GM12878 (cell line): ENCODE measurements around the gene LAMA2. TPM values are rescaled to one million over a fixed set of nuclear protein-coding genes. Genes with fewer than 3 reads are reported as not detected.

Source experiments
- IKZF1 ChIP-seq: fragments of 450-650 bp; conservative IDR thresholded peaks from 2 replicates; pipeline ENCODE4 v1.6.1; 2017; ENCODE audit warnings: antibody characterized with exemption, mild to moderate bottlenecking
- NFIC ChIP-seq: IDR thresholded peaks from 2 replicates; pipeline ENCODE4 v1.6.1; 2012; ENCODE audit warnings: low read depth, mild to moderate bottlenecking, inconsistent platforms, low read length, moderate library complexity
- NR2C1 ChIP-seq: fragments of 450-650 bp; IDR thresholded peaks from 2 replicates; pipeline ENCODE4 v1.6.1; 2017; ENCODE audit warnings: antibody characterized with exemption, mild to moderate bottlenecking, moderate library complexity
- RAD51 ChIP-seq: fragments of 450-650 bp; IDR thresholded peaks from 2 replicates; pipeline ENCODE4 v1.6.1; 2016; ENCODE audit warnings: moderate library complexity, mild to moderate bottlenecking, inconsistent platforms
- SP1 ChIP-seq: IDR thresholded peaks from one replicate; pipeline ENCODE4 v1.6.1; 2011; ENCODE audit warnings: low read depth, low read length
- WRNIP1 ChIP-seq: IDR thresholded peaks from 2 replicates; pipeline ENCODE4 v1.6.1; 2011; ENCODE audit warnings: low read depth, low read length, improper control_type of control experiment, borderline replicate concordance
- polyA plus RNA-seq, 11 experiments: library from polyadenylated mRNA; depleted of rRNA in 4 of 11; unstranded in 6 of 11; stranded (reverse) in 5 of 11; fragments of >200 nt; fragmentation: Nextera tagmentation in 4 of 11; fragmentation: Illumina TruSeq in 1 of 11; extraction: Ambion mirVana in 4 of 11; extraction: Trizol in 1 of 11; gene quantifications; 1 replicate in 1 of 11; 2 replicates in 10 of 11; pipeline versions ENCODE4 v1.2.1 to v1.2.3, GENCODE V29; 2011 to 2016; ENCODE audit warnings: inconsistent platforms in 2 of 11, missing spikeins in 2 of 11, low read depth in 1 of 11
- total RNA-seq, 4 experiments: library from RNA; depleted of rRNA in 3 of 4; stranded (reverse); fragments of >200 nt in 3 of 4; fragmentation: Illumina TruSeq in 1 of 4; extraction: Trizol in 1 of 4; gene quantifications; 2 replicates each; pipeline versions ENCODE4 v1.2.1 to v1.2.3, GENCODE V29; 2013 to 2021
- TF ChIP-seq, protein P1 (sequence below): fragments of 450-650 bp; IDR thresholded peaks from 2 replicates; pipeline ENCODE4 v1.6.1; 2018; ENCODE audit warnings: mild to moderate bottlenecking, low read depth, moderate library complexity; ENCODE audit not compliant: partially characterized antibody
- TF ChIP-seq, protein P2 (sequence below): fragments of 450-650 bp; IDR thresholded peaks from 2 replicates; pipeline ENCODE4 v1.6.1; 2017; ENCODE audit warnings: mild to moderate bottlenecking
- TF ChIP-seq, protein P3 (sequence below): IDR thresholded peaks from 2 replicates; pipeline ENCODE4 v1.6.1; 2012; ENCODE audit warnings: low read depth, low read length, improper control_type of control experiment

The LAMA2 gene
- total and polyA plus RNA-seq, 10 of the 15 experiments (the other 5 are each of a cell fraction or from before 2014, with no cell fraction given) = 0.04 to 2.0 (median 0.37) TPM; not detected in 1

DNA sequence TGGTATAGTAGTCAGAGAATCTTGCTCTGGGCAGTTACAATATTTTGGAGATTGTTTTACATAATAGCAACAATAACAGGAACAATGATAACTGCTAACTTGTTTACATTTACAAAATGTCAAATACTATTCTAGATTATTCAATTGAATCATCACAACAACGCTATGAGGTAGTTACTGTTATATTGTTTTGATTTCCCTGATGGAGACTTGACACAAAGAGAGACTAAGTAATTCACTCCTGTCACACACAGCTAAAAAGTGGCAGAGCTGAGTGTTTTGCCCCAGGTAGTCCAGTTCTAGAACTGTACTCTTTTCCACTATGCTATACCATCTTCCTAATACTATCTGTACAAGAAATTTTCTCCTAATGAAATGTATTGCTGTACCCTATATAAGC is 356.1 kb downstream of the LAMA2 start (continued):
- TF ChIP-seq, protein P1, sequence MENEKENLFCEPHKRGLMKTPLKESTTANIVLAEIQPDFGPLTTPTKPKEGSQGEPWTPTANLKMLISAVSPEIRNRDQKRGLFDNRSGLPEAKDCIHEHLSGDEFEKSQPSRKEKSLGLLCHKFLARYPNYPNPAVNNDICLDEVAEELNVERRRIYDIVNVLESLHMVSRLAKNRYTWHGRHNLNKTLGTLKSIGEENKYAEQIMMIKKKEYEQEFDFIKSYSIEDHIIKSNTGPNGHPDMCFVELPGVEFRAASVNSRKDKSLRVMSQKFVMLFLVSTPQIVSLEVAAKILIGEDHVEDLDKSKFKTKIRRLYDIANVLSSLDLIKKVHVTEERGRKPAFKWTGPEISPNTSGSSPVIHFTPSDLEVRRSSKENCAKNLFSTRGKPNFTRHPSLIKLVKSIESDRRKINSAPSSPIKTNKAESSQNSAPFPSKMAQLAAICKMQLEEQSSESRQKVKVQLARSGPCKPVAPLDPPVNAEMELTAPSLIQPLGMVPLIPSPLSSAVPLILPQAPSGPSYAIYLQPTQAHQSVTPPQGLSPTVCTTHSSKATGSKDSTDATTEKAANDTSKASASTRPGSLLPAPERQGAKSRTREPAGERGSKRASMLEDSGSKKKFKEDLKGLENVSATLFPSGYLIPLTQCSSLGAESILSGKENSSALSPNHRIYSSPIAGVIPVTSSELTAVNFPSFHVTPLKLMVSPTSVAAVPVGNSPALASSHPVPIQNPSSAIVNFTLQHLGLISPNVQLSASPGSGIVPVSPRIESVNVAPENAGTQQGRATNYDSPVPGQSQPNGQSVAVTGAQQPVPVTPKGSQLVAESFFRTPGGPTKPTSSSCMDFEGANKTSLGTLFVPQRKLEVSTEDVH = no peak
- TF ChIP-seq, protein P2, sequence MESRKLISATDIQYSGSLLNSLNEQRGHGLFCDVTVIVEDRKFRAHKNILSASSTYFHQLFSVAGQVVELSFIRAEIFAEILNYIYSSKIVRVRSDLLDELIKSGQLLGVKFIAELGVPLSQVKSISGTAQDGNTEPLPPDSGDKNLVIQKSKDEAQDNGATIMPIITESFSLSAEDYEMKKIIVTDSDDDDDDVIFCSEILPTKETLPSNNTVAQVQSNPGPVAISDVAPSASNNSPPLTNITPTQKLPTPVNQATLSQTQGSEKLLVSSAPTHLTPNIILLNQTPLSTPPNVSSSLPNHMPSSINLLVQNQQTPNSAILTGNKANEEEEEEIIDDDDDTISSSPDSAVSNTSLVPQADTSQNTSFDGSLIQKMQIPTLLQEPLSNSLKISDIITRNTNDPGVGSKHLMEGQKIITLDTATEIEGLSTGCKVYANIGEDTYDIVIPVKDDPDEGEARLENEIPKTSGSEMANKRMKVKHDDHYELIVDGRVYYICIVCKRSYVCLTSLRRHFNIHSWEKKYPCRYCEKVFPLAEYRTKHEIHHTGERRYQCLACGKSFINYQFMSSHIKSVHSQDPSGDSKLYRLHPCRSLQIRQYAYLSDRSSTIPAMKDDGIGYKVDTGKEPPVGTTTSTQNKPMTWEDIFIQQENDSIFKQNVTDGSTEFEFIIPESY = no peak
- TF ChIP-seq WRNIP1 = no peak
- TF ChIP-seq NR2C1 = no peak
- no peak for TF ChIP-seq SP1
- TF ChIP-seq IKZF1 = no peak
- TF ChIP-seq NFIC = no peak
- TF ChIP-seq RAD51 = no peak
- TF ChIP-seq, protein P3, sequence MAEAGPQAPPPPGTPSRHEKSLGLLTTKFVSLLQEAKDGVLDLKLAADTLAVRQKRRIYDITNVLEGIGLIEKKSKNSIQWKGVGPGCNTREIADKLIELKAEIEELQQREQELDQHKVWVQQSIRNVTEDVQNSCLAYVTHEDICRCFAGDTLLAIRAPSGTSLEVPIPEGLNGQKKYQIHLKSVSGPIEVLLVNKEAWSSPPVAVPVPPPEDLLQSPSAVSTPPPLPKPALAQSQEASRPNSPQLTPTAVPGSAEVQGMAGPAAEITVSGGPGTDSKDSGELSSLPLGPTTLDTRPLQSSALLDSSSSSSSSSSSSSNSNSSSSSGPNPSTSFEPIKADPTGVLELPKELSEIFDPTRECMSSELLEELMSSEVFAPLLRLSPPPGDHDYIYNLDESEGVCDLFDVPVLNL = no peak
